ENCODE data around the gene PROKR1. TPM values are rescaled to one million over a fixed set of nuclear protein-coding genes. Genes with fewer than 3 reads are reported as not detected.
"Not testable (repeated sequence)": the region's sequence is repeated elsewhere in the genome, so short reads cannot be mapped to it uniquely, and the experiment has no call there.

PROKR1 gene
- not detected for total RNA-seq (2021; fragmentation: NEBNext Ultra II Directional; extraction: Animal tissue kit (Norgen Biotek cat#: 25700))
- long read RNA-seq, result 0 reads

DNA sequence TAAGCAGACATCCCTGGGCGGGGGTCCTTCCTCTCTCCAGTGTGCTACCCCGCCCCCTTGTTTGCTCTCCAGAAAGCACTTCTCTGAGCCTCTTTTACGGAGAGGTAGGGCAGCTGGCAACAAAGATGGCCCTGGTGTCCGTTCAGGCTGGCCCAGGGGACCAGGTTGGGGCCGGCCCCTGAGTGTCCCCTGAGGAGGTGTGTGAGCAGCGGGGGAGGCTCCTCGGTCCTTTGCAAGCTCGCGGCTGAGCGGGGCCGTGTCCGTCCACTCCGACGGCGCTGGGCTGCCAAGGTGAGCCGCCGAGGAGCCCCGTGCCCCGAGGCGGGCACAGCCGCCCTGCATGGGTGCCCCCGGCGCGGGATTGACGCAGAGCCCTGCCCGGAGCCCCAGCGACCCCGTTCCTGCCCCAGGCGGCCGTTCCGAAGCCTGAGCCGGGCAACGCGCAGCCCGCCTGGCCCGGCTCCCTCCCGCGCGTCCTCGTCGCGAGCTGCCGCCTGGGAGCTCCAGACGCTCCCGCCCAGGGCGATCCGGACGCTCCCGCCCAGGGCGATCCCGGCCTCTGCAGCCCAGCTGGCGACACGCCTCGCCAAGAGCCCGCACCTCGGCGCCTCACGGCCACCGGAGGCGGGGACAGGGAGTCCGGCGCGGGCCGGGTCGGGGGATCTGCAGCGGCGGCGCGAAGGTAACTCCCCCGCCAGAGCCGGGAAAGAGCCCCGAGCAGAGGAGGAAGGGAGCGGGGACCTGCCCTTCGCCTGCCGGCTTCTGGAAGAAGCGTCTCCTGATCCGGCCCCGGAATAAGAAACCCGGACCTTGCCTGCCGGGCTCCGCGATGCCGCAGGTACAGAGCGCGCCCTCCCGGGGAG lies at the start of gene PROKR1:
Gene PROKR1, plus strand, starts transcription at position 569 of the 863 bp plus-strand sequence. CDS start 2,243 bp downstream, outside the sequence.
- Mint-ChIP-seq H3K4me1 (ENCODE audit: low read depth) (no peaks in the 10 kb centered on the region), H3K27me3 (ENCODE audit: insufficient read depth) (peaks cover 40% of the 10 kb centered on the region), H3K9me3 (no peaks in the 10 kb centered on the region), H3K27ac (no peak within 1 kb of the TSS), H3K36me3 (ENCODE audit: low read depth) (no peaks in the 10 kb centered on the region), H3K4me3 (no peak within 1 kb of the TSS)
- TF ChIP-seq, protein P1, sequence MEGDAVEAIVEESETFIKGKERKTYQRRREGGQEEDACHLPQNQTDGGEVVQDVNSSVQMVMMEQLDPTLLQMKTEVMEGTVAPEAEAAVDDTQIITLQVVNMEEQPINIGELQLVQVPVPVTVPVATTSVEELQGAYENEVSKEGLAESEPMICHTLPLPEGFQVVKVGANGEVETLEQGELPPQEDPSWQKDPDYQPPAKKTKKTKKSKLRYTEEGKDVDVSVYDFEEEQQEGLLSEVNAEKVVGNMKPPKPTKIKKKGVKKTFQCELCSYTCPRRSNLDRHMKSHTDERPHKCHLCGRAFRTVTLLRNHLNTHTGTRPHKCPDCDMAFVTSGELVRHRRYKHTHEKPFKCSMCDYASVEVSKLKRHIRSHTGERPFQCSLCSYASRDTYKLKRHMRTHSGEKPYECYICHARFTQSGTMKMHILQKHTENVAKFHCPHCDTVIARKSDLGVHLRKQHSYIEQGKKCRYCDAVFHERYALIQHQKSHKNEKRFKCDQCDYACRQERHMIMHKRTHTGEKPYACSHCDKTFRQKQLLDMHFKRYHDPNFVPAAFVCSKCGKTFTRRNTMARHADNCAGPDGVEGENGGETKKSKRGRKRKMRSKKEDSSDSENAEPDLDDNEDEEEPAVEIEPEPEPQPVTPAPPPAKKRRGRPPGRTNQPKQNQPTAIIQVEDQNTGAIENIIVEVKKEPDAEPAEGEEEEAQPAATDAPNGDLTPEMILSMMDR (IDR thresholded peaks at IDR 0.05), result no peak
- DNase-seq, result no peak

DNA sequence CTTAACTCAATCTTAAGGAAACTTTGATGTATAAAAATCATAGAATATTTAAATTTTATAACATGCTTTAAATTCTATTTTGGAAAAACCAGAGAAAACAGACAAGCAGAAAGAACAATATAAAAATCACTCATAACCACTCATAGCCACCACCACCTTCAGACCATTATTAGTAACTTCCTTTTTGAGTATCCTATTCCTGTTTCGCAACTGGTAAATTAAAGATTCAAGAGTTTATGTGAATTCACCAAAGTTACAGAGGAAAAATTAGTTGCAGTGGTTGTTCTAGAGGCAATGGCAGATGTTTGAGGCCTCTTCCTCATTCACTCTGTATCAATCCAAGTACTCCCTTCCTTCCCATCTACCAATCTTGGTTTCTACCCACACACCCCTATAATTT lies 49.3 kb upstream of the PROKR1 start:
- Mint-ChIP-seq H3K27me3 (ENCODE audit: insufficient read depth) (peaks cover 8% of the 10 kb centered on the region), H3K4me3 (no peak overlapping the region), H3K36me3 (ENCODE audit: low read depth) (no peaks in the 10 kb centered on the region), H3K27ac (no peak overlapping the region), H3K4me1 (ENCODE audit: low read depth) (no peaks in the 10 kb centered on the region; the same call in 1 of the 2 replicates), H3K9me3 (no peaks in the 10 kb centered on the region)
- TF ChIP-seq, protein P1 (IDR thresholded peaks at IDR 0.05), result no peak
- DNase-seq, result no peak

DNA sequence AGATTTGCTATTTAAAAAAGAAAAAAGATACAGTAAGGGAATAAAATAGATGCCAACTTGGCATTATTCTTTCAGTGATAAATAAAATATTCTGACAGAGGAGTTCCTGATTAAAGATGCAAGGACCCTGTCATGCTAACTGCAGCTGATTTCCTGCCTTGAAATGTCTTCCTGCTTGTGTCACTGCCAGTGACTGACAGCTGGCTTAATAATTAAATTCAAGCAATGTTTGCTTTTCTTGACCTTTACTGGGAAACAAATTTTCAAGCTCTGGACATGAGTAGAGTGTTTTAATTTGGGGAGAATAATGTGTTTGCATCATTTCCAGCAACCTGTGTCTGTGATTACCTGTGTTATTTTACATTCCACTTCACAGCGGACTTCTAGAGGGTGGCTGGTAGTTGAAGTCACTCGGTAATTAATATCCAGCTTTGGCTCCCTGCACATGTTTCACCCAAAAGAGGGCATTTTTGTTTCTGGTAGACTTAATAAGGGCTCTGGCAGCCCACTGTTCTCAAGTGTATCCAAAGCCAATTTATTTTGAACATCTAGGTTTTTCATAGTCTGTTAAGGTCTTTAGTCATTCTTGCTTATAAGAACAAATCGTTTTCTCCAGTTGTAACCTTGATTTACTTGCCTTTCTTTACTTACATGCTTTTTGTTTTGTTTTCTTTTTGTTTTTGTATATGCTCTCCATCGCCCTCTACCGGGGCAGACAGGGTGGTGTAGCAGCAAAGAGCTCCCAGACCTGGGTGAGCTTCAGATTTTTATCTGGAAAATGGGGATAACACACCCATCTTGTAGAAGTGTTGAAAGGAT lies 48.5 kb upstream of the PROKR1 start:
- peak overlapping the region; percentile 27 for H3K4me3 Mint-ChIP-seq
- 0 out of 2 replicates have a peak, but pooled peaks cover 5% of the 10 kb centered on the region for H3K9me3 Mint-ChIP-seq
- peak; percentile 45 for DNase-seq
- TF ChIP-seq, protein P1 (IDR thresholded peaks at IDR 0.05), result peak; percentile 89
- H3K36me3 Mint-ChIP-seq (ENCODE audit: low read depth), result no peaks in the 10 kb centered on the region
- H3K27me3 Mint-ChIP-seq (ENCODE audit: insufficient read depth), result peaks cover 7% of the 10 kb centered on the region
- no peak overlapping the region for H3K27ac Mint-ChIP-seq
- H3K4me1 Mint-ChIP-seq (ENCODE audit: low read depth), result no peaks in the 10 kb centered on the region; the same call in 1 of the 2 replicates

DNA sequence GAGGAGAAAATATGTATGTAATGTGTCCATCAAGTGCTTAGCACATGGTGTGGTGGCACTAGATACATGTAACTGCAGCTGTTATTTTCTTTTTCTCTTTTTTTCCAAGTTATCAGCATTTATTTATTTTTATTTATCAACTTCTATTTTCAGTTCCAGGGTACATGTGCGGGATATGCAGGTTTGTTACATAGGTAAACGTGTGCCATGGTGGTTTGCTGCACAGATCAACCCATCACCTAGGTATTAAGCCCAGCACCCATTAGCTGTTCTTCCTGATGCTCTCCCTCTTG lies 47.9 kb upstream of the PROKR1 start:
- not testable (repeated sequence) for DNase-seq; H3K4me1 Mint-ChIP-seq (ENCODE audit: low read depth); H3K27me3 Mint-ChIP-seq (ENCODE audit: insufficient read depth); H3K36me3 Mint-ChIP-seq (ENCODE audit: low read depth); H3K27ac Mint-ChIP-seq
- TF ChIP-seq, protein P1 (IDR thresholded peaks at IDR 0.05), result peak; percentile 38
- Mint-ChIP-seq H3K9me3 (0 out of 2 replicates have a peak, but pooled peaks cover 11% of the 10 kb centered on the region), H3K4me3 (peak overlapping the region; percentile 27; the same call in 1 of the 2 replicates)

DNA sequence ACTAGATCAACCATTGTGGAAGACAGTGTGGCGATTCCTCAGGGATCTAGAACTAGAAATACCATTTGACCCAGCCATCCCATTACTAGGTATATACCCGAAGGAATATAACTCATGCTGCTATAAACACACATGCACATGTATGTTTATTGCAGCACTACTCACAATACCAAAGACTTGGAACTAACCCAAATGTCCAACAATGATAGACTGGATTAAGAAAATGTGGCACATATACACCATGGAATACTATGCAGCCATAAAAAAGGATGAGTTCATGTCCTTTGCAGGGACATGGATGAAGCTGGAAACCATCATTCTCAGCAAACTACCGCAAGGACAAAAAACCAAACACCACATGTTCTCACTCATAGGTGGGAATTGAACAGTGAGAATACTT lies 42.9 kb upstream of the PROKR1 start:
- H3K36me3 Mint-ChIP-seq (ENCODE audit: low read depth); H3K27me3 Mint-ChIP-seq (ENCODE audit: insufficient read depth); DNase-seq; H3K4me1 Mint-ChIP-seq (ENCODE audit: low read depth); H3K27ac Mint-ChIP-seq; H3K4me3 Mint-ChIP-seq: not testable (repeated sequence)
- H3K9me3 Mint-ChIP-seq, result peaks cover 13% of the 10 kb centered on the region; the same call in 1 of the 2 replicates
